Measurements from ENCODE around the gene PHEX.
A peak's percentile ranks its signal among the peaks of the same experiment; 100 is the strongest.

PHEX gene

DNA sequence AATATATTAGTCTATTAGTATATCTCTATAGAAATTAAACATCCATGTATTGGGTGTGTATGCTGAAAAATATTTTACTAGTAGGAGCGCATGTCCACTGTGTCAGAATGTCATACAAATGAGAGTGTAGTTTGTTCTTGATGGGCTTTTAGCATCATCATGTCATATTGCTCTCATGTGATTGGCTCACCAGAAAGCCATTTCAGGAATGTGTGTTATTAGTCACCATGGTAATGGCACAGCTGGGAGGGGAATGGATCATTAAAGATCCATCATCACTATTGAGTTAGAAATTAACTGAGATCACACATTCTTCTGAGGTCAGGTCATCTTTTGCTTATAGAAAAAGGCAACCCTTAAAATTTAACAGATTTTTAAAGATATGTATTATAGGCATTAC lies 77.3 kb downstream of the PHEX start:
- no peak for DNase-seq

GRCh38 chrX:22110729-22111494 lies 78.8 kb downstream of the PHEX start:
- no peak for DNase-seq

GRCh38 chrX:22116605-22117546 lies 84.8 kb downstream of the PHEX start:
- no peak for DNase-seq

DNA sequence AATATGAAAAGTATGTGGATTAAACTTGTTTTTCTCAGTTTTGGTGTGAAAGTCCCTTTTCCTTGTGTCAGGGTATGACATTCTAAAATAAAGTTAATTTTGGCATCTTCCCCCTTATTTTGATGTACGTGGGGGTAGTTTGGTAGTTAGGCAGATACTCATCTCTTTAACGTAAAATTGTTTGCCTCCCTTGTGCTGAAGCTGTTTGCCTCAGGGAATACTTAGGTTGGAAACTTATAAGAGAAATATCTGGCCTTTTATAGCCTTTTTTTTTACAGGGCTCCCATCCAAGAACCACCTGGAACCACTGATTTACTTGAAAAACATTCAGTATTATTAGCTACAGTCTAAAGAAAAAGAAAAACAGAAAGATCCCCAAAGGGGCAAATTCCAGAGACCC lies 85.5 kb downstream of the PHEX start:
- no peak for DNase-seq

- no peak for DNase-seq
These were observed 86.2 kb downstream of the PHEX start for GRCh38 chrX:22118161-22118830.

GRCh38 chrX:22121161-22121560 lies 89.0 kb downstream of the PHEX start:
- no peak for DNase-seq

DNA sequence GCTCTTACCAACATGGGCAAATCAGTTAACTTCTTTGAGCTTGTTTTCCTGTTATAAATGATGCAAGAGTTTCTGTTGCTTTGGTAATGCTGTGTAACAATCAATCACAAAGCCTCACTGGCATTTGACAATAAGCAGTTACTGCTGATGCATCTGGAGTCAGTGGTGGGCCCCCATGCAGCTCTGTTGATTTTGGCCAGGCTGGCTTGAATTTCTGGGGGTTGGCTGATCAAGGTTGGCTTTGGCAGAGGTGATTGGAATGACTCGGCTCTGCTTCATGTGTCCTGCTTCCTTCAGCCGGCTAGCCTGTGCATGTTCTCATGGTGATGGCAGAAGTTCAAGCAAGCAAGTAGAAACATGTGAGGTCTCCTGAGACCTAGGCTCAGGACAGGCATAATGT lies 90.4 kb downstream of the PHEX start:
- no peak for DNase-seq

DNA sequence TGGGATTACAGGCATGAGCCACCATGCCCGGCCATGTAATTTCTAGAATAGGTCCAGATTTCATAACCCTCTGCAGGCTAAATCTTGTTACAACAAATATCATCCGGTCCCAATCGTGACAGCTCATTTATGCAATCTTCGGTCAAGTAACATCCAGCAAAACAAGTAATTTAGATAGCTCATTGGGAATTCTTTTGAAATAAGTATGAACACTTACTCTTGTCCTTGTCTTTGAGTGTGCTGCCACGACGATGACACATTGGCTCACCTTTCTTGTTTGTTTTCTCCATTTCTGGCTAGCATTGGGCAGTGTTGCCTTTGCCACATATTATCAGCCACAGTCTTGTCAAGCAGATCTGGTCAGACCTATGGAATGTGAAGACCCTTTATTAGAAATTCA lies 92.0 kb downstream of the PHEX start:
- DNase-seq = no peak

GRCh38 chrX:22125481-22125880 lies 93.4 kb downstream of the PHEX start:
- no peak for DNase-seq

GRCh38 chrX:22126327-22126726 lies 94.2 kb downstream of the PHEX start:
- DNase-seq = no peak

DNA sequence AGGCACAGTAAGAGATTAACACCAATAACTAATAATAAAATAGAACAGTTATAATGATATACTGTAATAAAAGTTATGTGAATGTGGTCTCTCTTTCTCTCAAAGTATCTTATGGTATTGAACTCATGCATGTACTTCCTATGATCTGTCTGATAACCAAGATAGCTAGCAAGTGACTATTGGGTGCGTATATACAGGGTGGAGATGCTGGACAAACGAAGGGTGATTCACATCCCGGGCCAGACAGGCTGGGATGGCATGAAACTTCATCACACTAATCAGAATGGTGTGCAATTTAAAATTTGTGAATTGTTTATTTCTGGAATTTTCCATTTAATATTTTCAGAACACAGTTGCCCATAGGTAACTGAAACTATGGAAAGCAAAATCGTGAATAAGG lies 96.8 kb downstream of the PHEX start:
- no peak for DNase-seq

GRCh38 chrX:22134681-22135080 lies 102.6 kb downstream of the PHEX start:
- DNase-seq = no peak

DNA sequence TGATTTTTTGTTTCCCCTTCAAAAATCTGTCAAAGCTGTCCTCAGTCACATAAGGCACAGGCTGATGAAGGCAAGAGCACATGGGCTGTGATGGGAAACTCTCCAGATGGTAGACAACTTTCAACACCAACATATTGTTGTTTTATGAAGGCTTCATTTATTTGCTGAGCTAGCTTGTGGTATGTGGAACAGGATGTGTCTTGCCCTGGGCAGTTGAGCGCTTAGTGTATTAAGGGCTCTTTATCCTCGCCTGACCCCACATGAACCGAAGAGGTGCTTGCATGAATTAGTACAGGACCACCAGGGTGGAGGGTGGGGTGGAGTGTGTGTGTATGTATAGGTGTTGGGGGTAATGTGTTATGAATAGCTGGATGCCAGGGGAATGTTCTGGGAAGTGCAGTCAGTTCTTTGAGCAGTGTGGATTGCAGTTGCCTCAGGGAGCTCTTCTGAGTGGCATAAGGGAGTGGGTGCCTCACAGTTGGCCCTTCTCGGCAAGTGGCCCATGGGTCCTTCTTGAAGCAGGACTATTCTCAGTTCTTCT lies 103.1 kb downstream of the PHEX start:
- DNase-seq = no peak

DNA sequence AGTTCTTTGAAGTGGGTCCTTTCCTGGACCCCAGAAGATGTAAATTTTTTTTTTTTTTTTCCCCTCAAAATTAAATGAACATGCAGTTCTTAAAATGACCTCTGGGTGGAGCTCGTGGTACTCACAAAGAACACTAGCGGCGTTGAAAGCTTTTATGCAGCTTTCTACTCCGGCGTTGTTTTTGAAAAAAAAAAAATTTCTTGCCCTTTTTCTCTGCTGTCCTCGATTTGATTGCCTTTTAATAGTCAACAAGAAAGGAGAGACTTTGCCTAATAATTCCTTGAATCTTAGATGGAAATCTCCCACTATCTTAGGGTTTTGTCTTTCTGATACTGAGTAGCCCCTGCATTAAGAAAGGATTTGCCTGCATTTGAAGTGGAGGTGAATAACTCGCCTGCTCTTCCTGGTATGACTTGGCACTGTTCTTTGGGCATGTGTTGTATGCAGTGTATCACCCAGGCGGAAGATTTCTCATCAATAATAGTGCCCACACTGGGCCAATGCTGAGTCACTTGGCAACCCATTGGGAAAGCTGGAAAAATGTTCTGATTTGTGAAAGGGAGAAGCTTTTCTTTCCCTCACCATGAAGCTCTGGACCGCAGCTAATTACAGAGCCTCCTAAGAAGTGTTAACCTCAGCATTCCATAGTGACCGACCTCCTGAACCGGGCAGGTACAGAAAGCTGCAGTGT lies 104.0 kb downstream of the PHEX start:
- peak; percentile 52 for DNase-seq

DNA sequence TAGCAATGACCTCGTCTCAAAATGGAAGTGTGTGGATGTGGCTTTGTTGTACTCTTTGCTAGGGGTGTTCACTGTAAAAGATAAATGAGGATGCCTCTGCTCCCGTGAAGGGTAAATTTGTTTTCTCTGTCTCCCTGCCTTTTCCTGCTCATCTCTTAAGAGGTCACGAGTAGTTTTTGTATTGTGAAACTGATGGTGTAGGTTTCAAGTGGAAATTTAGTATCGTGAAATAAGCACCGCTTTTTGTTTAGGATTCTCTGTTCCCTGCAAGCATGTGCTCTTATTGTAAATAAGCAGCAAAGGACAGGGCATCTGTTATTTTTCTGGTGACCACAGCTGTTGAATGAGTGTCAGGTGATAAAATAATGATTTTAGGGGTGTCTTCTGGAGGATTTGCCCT lies 104.6 kb downstream of the PHEX start:
- DNase-seq = peak; percentile 27

GRCh38 chrX:22139822-22140221 lies 107.7 kb downstream of the PHEX start:
- DNase-seq = peak; percentile 49

DNA sequence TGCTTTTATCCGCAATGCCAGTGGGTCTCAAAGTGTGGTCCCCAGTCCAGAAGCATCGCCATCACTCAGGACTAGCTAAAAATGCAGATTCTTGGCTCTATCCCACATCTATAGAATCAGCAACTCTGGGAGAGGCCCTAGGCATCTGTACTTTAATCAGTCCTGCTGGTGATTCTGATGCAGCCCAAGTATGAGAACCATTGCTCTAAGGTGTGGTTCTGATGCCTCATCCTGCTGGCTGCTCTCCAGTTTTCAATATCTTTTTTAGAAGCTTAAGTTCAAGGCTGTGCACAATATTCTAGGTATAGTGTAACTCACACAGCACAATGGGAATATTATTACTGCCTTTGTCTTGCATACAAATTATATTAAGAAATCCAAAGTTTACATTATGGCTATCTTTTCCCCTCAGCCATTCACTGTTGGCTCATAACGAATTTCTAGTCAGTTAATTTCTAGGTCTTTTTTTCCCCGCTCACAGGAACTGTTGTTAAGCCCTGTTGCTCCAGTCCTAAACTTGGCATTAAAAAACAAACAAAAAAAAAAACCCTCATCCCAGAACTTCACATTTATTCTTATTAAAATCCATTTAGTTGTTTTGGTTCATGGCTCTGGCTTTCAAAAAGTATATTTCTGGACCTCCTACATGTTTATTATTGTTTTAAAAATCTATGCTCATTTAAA lies 109.1 kb downstream of the PHEX start:
- no peak for DNase-seq

DNA sequence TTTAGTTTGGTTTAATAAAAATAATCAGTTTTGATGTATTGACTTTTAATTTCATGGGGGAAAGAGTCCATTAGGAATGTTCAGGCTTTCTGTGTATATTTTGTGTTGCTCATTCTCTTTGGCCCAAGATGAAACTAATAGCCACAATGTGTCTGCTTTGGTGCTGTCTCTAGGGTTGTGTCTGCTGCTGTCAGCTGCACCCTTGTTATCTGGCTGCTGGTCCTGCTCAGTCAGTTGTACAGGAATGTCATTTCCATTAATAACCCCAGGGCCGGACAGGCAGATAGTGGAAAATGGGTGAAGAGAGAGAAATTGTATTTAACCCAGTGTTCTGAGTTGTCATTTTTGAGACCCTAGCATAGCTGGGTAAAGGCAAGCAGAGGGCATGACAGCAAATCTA lies 115.1 kb downstream of the PHEX start:
- DNase-seq = no peak

DNA sequence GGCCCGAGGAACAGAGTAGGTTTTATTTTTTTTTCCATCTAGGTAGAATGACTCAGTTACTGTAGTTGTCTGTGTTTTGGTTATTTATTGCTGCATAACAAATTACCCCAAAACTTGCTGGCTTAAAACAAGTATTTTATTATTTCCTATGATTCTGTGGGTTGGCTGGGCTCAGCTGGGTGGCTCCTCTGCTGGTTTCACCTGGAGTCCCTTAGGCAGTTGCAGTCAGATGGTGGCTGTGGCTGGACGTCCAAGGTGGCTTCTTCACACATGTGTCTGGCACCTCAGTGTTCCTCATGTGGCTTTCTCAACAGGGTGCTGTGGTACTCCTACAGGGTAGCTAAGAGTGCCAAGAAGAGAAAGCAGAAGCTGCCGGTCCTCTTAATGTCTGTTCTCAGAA lies 115.8 kb downstream of the PHEX start:
- no peak for DNase-seq

DNA sequence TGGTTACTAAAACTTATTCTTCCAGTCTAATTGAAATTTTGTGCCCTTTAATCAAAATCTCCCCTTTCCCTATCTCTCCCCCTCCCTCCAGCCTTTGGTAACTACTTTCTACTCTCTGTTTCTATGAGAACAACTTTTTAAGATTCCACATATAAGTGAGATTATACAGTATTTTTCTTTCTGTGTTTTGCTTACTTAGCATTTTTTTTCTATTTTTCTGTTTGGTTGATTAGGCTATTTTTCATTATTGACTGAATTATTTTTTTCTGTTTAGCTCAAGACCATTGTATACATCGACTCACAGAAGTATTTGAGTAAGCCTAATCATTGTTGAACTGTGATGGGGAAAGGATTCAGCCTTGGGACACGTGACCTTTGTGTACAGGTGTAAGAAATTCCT lies 116.4 kb downstream of the PHEX start:
- DNase-seq = no peak

GRCh38 chrX:22150371-22150770 lies 118.2 kb downstream of the PHEX start:
- DNase-seq = no peak

DNA sequence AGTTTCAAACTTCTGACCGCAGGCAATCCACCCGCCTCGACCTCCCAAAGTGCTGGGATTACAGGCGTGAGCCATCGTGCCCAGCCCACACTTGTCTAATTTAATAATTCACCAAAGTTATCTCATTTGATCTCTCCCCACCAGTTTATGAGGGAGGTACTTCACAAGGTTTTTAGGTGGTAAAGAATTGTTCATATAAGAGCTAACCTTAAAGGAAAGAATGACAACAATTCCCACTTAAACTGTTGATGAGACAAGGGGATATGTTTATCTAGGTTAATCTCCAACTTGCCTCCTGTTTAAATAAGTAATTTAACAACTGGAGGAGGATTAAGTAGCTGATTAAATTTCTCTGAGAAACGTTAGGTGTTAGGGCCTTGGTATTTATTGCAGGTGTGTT lies 123.0 kb downstream of the PHEX start:
- DNase-seq = no peak

All from NCI-H748 treated with DMSO at 0.1 percent for 48 hours (cell line).